Suprapubic skin (tissue), 4 donors: ENCODE data around the gene WBP1L.
"Not testable (repeated sequence)": the region's sequence is repeated elsewhere in the genome, so short reads cannot be mapped to it uniquely, and the experiment has no call there.

Experiments
- CTCF ChIP-seq, 2 donors: fragments of 200-600 bp in 1 of 2; fragments of 450-650 bp in 1 of 2; sonication (generic) in 1 of 2; IDR thresholded peaks; one replicate each; pipeline ENCODE4 v1.5.1; 2016 to 2019; ENCODE audit warnings: antibody characterized with exemption in 2 of 2, mild to moderate bottlenecking in 1 of 2, moderate library complexity in 1 of 2
- EP300 ChIP-seq: sonication (generic); formaldehyde crosslinking; IDR thresholded peaks from one replicate; pipeline ENCODE4 v1.6.1; 2017; ENCODE audit warnings: antibody characterized with exemption
- POLR2A ChIP-seq, 2 donors: fragments of 450-650 bp; IDR thresholded peaks; one replicate each; pipeline ENCODE4 v1.6.1; 2017; ENCODE audit warnings: antibody characterized with exemption in 2 of 2, mild to moderate bottlenecking in 2 of 2, moderate library complexity in 2 of 2
- POLR2AphosphoS5 ChIP-seq, 3 donors: sonication (generic); formaldehyde crosslinking; IDR thresholded peaks; one replicate each; pipeline ENCODE4 v1.6.1; 2017; ENCODE audit warnings: antibody characterized with exemption in 3 of 3

DNA sequence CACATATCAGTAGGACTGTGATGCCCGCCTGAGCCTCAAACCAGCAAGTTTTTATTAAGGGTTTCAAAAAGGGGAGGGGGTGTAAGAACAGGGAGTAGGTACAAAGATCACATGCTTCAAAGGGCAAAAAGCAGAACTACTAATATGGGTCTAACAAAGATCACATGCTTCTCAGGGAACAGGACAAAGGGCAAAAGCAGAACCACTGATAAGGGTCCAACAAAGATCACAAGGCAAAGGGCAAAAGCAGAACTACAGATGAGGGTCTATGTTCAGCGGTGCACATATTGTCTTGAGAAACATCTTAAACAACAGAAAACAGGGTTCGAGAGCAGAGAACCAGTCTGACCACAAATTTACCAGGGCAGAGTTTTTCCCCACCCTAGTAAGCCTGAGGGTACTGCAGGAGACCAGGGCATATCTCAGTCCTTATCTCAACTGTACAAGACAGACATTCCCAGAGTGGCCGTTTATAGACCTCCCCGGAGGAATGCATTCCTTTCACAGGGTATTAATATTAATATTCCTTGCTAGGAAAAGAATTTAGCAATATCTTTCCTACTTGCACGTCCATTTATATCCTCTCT is 100.5 kb downstream of the WBP1L start:
- not testable (repeated sequence) for TF ChIP-seq CTCF (IDR thresholded peaks at IDR 0.05); POLR2A (IDR thresholded peaks at IDR 0.05); EP300; POLR2AphosphoS5 (IDR thresholded peaks at IDR 0.05)
